Natural killer cell (primary cell): ENCODE data around the gene PANX2. TPM values are rescaled to one million over a fixed set of nuclear protein-coding genes. Genes with fewer than 3 reads are reported as not detected.
"Not testable (repeated sequence)": the region's sequence is repeated elsewhere in the genome, so short reads cannot be mapped to it uniquely, and the experiment has no call there.

Source experiments
- ATAC-seq, 3 donors: fragments of 150-1000 bp in 2 of 3; fragments of 200-7000 bp in 1 of 3; cut with Tn5 transposase; 1 replicate in 1 of 3; 2 replicates in 2 of 3; pipeline ENCODE4 v1.10.0; 2021; ENCODE audit warnings: mild to moderate bottlenecking in 2 of 3, moderate library complexity in 2 of 3
- DNase-seq, 2 donors: peaks; one replicate each; pipeline versions ENCODE4 v3.0.0 to v3.0.0-alpha.2; 2013 to 2021; ENCODE audit warnings: mixed read lengths in 1 of 2
- H3K27ac ChIP-seq: one replicate; pipeline ENCODE4 v1.5.1; 2013; ENCODE audit warnings: mild to moderate bottlenecking, low read length
- H3K27me3 ChIP-seq: one replicate; pipeline ENCODE4 v1.6.1; 2013; ENCODE audit warnings: low read length; ENCODE audit not compliant: control insufficient read depth, insufficient read depth
- H3K36me3 ChIP-seq: one replicate; pipeline ENCODE4 v1.6.1; 2013; ENCODE audit warnings: low read length; ENCODE audit not compliant: control insufficient read depth, insufficient read depth
- H3K4me1 ChIP-seq: one replicate; pipeline ENCODE4 v1.6.1; 2013; ENCODE audit warnings: low read length; ENCODE audit not compliant: control insufficient read depth, insufficient read depth
- H3K4me3 ChIP-seq: one replicate; pipeline ENCODE4 v1.5.1; 2013; ENCODE audit warnings: low read length
- H3K9me3 ChIP-seq: one replicate; pipeline ENCODE4 v1.6.1; 2013; ENCODE audit warnings: low read length; ENCODE audit not compliant: control insufficient read depth, insufficient read depth
- H3K27ac Mint-ChIP-seq, 2 donors: one replicate each; pipeline ENCODE4 v1.8.0; 2022; ENCODE audit warnings: mild to moderate bottlenecking in 2 of 2, mixed read lengths in 2 of 2, moderate library complexity in 1 of 2
- H3K27me3 Mint-ChIP-seq, 2 donors: one replicate each; pipeline ENCODE4 v1.8.0; 2022; ENCODE audit warnings: low read depth in 2 of 2, mixed read lengths in 2 of 2
- H3K36me3 Mint-ChIP-seq: one replicate; pipeline ENCODE4 v1.8.0; 2022; ENCODE audit warnings: mixed read lengths
- H3K4me1 Mint-ChIP-seq, 2 donors: one replicate each; pipeline ENCODE4 v1.8.0; 2022; ENCODE audit warnings: mixed read lengths in 2 of 2
- H3K4me3 Mint-ChIP-seq: one replicate; pipeline ENCODE4 v1.8.0; 2022; ENCODE audit warnings: mild to moderate bottlenecking, moderate library complexity, mixed read lengths
- H3K9me3 Mint-ChIP-seq, 2 donors: one replicate each; pipeline ENCODE4 v1.8.0; 2022; ENCODE audit warnings: mixed read lengths in 2 of 2
- CTCF ChIP-seq: fragments of 200-600 bp; IDR thresholded peaks from one replicate; pipeline ENCODE4 v1.8.0; 2022; ENCODE audit warnings: antibody characterized with exemption
- WGBS: methylation state at CpG from one replicate; pipeline ENCODE4 v1.1.7; 2013; ENCODE audit warnings: missing lambda C conversion rate; ENCODE audit not compliant: insufficient coverage; 5-methylcytosine and 5-hydroxymethylcytosine counted together
- intact Hi-C: fragments of 100-400 bp; cut with micrococcal nuclease; formaldehyde crosslinking; loops from one replicate; pipeline ENCODE4 v1.14.2; 2022
- total RNA-seq, 4 donors: library from RNA; stranded (reverse); fragments of 120-200 nt in 1 of 4; gene quantifications; one replicate each; pipeline versions ENCODE4 v1.2.3 to v1.2.4, GENCODE V29; 2013 to 2022

Gene PANX2
- total RNA-seq, 3 donors from 2014 or later (not counting 1 experiment from before 2014, with no cell fraction given), result 0.16 to 3.4 (median 0.27) TPM

- H3K9me3 Mint-ChIP-seq, result no peaks in the 10 kb centered on the region
- H3K27me3 ChIP-seq, result peaks cover 8% of the 10 kb centered on the region
- H3K36me3 Mint-ChIP-seq, result no peaks in the 10 kb centered on the region
- no peaks in the 10 kb centered on the region for H3K9me3 ChIP-seq
- H3K27ac Mint-ChIP-seq, result no peak overlapping the region
- peaks cover 0 to 9% of the 10 kb centered on the region in 2 donors for H3K4me1 Mint-ChIP-seq
- H3K4me3 ChIP-seq, result no peak overlapping the region
- no peak for TF ChIP-seq CTCF
- no peaks in the 10 kb centered on the region for H3K36me3 ChIP-seq
- H3K27ac ChIP-seq, result no peak overlapping the region
- intact Hi-C loops, result no loop called here
- no peak for ATAC-seq
- H3K27me3 Mint-ChIP-seq, result peaks cover 18 to 27% of the 10 kb centered on the region in 2 donors
- WGBS, result 93% methylated on average over 28 of the region's 28 CpGs
- H3K4me3 Mint-ChIP-seq, result no peak overlapping the region
- no peak for DNase-seq
- no peaks in the 10 kb centered on the region for H3K4me1 ChIP-seq
Observed at GRCh38 chr22:50165436-50166123, 5.0 kb upstream of the PANX2 start.

- Mint-ChIP-seq H3K4me1 (peaks cover 0 to 14% of the 10 kb centered on the region in 2 donors), H3K27me3 (peaks cover 25 to 34% of the 10 kb centered on the region in 2 donors), H3K9me3 (no peaks in the 10 kb centered on the region), H3K27ac (no peak overlapping the region), H3K36me3 (no peaks in the 10 kb centered on the region), H3K4me3 (no peak overlapping the region)
- peaks cover 19% of the 10 kb centered on the region for H3K27me3 ChIP-seq
- no peaks in the 10 kb centered on the region for H3K36me3 ChIP-seq
- H3K27ac ChIP-seq, result no peak overlapping the region
- no peak for DNase-seq
- WGBS, result 80% methylated on average over 11 of the region's 11 CpGs
- no peak for ATAC-seq
- TF ChIP-seq CTCF, result no peak
- intact Hi-C loops, result no loop called here
- no peak overlapping the region for H3K4me3 ChIP-seq
- no peaks in the 10 kb centered on the region for H3K9me3 ChIP-seq
- no peaks in the 10 kb centered on the region for H3K4me1 ChIP-seq
Observed at GRCh38 chr22:50167689-50168489, 2.6 kb upstream of the PANX2 start.

- peaks cover 19% of the 10 kb centered on the region for H3K27me3 ChIP-seq
- H3K9me3 ChIP-seq, H3K27ac ChIP-seq, H3K9me3 Mint-ChIP-seq, intact Hi-C loops, H3K36me3 Mint-ChIP-seq, ATAC-seq, H3K36me3 ChIP-seq, H3K4me3 ChIP-seq, H3K4me1 ChIP-seq, DNase-seq: not testable (repeated sequence)
- Mint-ChIP-seq H3K27ac (peak overlapping the region in 1 of 2 donors; percentile 84), H3K4me3 (peak overlapping the region; percentile 66), H3K27me3 (peaks cover 25 to 33% of the 10 kb centered on the region in 2 donors), H3K4me1 (peaks cover 0 to 14% of the 10 kb centered on the region in 2 donors)
- 87% methylated on average over 5 of the region's 5 CpGs for WGBS
Observed at GRCh38 chr22:50168490-50169180, 1.9 kb upstream of the PANX2 start.
